GM19395 (cell line): ENCODE results near the gene BACH2.
"Not testable (repeated sequence)": the region's sequence is repeated elsewhere in the genome, so short reads cannot be mapped to it uniquely, and the experiment has no call there.

Experiments
- ATAC-seq: cut with Tn5 transposase; IDR thresholded peaks from one replicate; pipeline ENCODE4 v1.9.1; 2021; ENCODE audit warnings: mild to moderate bottlenecking, moderate library complexity; ENCODE audit not compliant: unreplicated experiment

The BACH2 gene

DNA sequence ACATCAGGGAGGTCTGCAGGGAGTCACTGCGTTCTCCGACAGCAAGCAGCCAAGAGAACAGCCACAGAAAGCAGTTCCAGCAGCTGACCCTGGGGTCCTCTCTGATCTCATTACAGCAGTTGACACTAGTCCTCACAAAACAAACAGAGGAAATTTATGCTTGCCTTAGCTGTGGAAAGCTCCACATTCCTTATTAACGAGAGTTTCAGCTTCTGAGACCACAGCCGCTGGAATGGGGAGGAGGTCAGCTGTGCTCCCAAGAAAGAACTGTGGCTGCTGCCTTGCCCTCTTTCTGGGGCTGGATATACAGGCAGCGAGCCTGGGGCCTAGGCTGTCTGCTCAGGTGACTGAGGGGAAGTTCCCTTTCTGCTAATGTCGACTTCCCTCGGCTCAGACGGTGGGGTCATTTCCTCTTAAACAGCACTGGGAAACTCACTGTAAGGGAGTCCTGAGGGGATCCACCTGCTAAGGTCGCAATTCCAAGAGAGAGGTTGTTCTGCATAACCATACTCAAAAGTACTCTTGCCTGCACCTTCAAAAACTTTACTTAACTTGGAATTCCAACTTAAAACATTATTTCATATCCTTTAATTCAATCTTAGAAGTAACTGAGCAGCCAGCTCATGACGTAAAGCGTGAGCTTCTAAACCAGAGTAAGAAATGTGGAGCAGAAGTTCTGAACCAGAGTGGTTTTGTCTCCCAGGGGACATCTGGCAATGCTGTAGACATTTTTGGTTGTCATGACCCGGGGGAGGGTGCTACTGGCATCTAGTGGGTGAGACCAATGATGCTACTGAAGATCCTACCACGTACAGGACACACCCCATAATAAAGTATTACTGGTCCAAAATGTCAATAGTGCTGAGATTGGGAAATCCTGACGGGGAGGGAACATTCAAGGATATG lies 80.3 kb downstream of the BACH2 start:
- ATAC-seq, result peak; percentile 59

DNA sequence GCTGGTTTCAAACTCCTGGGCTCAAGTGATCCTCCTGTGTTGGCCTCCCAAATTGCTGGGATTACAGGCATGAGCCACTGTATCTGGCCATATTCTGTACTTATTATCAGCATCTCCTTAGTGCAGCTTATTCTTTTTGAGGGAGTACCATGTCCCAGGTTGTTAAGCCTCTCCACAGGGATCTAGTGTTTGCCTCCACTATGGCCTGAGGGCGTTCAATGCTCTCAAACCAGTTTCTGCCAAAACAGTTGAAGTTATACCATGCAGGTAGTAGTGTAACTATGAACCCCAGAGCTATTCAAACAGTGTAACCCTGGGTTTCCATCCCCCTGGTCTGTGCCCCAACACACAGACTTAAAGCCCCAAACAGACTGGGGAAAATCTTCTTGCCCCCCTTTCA lies 81.7 kb downstream of the BACH2 start:
- ATAC-seq, result no peak

DNA sequence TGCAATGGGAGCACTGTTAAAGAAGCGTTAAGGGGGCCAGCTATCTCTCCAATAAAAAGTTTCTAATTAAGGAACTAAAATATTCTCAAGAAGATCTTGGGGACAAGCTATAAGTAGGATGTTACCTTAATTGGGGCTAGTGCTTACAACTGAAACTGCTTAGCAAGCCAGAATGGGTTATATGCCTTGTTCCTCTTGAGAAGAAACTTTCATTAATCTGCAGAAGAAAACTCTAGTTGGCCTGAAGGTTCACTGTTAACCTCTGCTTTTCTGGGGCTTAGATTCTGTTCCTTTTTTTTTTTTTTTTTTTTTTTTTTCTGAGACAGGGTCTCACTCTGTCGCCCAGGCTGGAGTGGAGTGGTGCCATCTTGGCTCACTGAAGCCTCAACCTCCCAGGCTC lies 82.2 kb downstream of the BACH2 start:
- ATAC-seq, result no peak

DNA sequence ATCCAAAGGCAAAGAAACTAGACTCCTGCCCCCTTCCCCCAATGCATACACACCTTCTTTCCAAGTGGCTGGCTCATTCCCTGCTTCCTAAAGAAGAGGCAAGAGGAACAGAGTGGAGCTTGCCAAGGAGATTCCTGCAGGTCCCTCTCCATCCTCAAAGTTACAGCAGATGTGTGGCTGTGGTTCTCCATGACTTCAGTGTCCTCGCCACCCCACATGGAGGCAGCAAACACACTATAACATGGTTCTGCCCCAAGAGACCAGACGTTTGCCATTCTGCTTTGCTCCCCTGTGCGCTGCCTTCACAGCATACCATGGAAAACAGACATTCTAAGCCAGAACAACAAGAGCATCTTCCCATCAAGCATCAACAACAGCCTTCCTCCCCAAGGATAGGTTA lies 84.4 kb downstream of the BACH2 start:
- ATAC-seq, result no peak

DNA sequence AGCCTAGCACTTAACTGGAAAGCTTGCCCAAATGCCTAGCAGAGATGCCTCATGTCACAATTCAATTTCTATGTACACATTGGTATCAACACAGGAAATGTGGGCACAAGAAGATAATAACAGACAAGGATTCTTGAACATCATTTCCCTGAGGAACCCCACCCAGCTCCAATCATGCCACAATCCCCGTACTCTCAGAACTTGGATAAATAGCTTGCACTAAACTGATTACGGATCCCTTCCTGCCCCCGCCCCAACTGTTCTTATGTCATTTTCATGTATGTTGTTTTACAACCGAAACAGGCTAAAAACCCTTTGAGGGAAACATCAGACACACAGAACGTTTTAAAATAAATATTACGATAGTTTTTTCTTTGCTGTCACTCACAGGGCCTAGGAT lies 87.1 kb downstream of the BACH2 start:
- no peak for ATAC-seq

DNA sequence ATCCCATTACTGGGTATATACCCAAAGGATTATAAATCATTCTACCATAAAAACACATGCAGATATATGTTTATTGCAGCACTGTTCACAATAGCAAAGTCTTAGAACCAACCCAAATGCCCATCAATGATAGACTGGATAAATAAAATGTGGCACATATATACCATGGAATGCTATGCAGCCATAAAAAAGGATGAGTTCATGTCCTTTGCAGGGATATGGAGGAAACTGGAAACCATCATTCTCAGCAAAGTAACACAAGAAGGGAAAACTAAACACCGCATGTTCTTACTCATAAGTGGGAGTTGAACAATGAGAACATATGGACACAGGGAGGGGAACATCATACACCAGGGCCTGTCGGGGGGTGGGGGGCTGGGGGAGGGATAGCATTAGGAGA lies 88.0 kb downstream of the BACH2 start:
- not testable (repeated sequence) for ATAC-seq

DNA sequence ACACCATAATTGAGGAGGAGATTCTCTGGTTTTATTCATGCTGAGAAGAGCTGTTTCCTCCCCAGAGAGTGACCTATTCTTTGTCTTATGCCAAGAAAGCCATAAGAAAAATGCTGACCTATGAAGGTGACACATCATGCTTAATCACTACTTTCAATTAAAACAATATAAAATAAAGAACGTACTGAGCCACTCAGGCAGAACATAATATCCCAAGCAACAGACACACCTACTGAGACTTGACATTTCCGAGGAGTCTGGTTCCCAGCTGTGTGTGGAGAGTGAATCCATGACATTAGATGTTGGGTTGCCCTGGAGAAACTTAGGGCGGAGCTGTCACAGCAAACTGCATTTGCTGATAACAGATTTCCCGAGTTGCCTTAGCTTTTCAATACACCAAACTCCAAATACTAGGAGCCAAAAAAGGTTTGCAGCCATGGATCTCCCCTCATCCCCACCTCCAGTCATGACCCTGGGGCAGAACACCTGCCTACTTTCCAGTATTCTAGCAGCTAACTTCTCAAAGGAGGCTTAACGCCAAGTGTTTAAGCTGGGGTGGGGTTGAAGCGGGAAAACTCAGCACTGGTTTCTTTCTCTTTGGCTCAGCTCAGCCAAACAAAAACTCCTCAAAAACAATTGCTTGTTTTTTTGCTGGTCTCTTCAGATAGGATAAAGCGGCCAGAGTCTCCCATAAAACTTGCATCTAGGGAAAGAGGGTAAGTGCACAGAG lies 92.2 kb downstream of the BACH2 start:
- ATAC-seq, result no peak

DNA sequence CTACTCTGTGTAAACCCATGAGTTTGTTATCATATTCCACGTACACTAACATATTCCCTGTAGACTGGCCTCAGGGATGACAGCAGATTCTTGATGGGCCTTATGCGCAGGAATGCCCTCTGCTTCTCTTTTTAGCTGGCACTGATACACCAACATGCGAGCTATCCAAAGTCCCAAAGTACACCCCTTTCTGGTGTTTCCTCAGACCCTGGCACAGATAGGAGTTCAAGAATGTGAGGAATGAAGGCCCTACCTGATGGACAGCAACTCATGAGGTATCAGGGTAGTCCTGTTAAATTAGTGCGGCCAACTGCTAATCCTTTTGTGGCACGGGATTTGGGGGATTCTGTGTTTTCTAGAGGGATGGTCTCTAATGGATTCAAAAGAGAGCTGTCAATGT lies 93.0 kb downstream of the BACH2 start:
- no peak for ATAC-seq

DNA sequence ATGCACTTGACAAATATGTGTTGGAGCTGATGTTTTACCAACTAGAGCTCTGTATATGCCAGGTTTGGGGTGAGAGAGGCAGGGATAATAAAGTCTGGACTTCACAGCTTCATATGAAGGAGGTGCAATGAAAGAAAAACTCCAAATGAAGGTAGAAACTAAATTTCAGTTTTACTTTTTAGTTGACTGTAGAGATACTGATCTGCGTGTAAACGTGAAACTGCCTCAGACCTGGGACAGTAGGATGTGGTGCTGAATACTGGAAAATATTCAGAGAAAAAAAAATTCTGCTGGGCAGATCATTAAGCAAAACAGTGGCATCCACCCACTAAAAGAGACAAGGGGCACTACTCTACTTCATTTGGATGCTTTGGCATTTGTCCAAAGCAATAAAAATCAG lies 94.5 kb downstream of the BACH2 start:
- no peak for ATAC-seq

DNA sequence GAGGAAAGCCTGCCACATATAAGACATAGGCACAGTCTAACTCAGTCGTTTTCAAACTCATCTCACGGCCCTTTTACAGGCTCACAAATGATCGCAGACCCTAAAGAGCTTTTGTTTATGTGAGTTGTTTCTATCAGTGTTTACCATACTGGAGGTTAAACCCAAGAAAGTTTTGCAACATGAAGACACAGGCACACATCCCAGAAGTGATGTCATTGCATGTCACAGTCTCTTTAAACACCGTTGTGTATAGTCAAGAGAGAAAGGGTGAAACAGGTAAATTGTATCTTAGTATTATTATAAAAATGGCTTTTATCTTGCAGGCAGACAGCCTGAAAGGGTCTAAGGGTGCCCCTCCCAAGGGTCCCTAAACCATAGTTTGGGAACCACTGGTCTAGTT lies 96.7 kb downstream of the BACH2 start:
- ATAC-seq, result no peak

DNA sequence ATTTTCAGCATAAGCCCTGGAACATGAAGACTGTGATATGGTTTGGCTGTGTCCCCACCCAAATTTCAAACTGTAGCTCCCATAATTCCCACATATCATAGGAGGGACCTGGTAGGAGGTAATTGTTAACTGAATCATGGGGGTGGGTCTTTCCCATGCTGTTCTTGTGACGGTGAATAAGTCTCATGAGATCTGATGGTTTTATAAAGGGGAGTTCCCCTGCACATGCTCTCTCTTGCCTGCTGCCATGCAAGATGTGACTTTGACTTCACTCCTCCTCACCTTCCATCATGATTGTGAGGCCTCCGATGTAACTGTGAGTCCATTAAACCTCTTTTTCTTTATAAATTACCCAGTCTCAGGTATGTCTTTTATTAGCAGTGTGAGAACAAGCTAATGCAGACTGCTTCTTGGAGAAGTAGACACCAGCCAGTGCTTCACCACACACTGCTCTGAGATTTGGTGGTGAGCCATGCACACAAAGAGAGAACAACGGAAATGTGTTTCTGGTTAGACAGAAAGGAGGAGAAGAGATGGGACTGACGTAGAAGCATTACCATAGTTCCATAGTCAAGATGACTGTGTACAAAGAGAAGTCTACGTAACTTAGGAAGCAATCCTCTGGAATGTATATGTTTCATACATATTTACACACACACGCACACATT lies 97.8 kb downstream of the BACH2 start:
- ATAC-seq, result no peak

DNA sequence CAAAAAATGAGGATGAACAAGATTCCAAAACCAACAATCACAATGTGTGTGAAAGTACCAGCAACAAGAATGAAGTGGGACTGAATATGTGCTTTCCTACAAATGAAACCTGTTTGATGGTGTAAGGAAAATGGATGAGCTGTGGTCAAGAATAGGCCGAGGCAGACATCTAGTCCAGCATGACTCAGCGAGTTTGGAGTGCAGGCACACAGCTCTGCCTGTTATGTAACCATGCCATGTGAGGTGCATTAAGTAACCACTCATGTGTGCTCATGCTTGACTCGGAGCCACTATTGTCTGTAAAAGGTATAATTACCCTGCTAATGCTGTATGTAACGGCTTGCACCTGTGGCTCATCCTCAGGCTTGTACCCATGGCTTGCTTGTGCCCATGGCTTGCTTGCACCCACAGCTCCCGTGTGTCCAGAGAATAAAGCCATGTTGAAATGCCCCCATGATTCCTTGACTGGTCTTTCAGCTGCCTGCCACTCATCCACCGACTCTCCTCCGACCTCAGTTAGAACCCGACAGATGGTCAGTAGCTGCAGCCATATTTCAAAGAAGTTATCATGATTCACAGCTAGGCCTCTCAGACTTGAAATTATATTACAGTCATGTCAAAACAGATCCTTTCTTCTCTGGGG lies 98.7 kb downstream of the BACH2 start:
- ATAC-seq, result no peak

DNA sequence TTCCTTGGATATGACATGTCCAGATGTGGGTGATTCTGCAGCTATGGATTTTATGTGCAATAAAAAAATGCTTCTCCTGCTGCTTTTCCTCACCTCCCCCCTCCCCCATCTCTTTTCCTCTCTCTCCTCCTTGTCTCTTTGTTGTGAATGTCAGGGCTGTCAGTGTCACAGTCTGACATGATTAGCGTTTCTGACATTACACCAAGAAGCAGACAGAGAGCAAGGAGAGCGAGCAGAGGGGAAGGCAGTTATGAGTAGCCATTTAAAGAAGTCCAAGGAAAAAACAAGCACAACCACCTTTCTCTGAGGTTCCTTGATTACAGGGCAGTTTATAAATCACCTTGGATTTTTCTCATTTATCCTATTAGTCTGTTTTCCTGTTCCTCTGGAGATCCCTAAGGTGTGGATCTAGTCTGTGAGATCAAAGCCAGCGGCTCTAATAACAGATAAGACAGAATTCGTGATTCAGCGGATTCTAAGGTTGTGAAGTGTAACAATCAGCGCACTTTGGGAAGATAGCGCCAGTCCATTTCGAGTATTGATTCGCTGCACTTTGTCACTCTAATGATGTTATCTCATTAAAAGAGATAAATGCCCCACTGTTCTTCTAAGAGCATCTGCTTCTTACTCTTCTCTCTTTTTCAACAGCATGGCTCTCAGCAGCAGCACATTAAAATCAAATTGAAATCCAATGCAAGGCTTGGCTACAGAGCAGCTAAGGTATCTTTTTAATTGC lies 101.4 kb downstream of the BACH2 start:
- no peak for ATAC-seq

DNA sequence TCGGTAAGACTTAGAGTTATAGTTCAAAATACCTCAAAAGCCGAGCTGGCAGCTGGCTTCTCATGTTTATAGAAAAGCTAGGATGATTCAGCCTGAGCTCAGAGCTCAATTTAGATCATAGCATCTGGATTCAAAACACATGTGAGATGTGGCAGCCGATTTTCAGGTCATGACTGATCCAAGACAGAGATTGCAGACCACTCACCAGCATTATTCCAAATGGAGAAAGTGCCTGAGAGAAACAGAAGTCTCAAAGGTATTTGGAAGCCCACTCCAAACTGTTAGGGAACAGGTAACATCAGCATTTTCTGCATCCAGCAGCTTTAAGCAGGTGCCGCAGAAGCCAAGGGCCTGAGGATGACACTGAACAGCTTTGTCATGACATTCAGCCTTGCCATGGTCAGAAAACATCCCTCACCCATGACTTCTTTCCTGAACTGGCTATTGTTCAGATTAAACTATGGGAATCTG lies 102.2 kb downstream of the BACH2 start:
- no peak for ATAC-seq

DNA sequence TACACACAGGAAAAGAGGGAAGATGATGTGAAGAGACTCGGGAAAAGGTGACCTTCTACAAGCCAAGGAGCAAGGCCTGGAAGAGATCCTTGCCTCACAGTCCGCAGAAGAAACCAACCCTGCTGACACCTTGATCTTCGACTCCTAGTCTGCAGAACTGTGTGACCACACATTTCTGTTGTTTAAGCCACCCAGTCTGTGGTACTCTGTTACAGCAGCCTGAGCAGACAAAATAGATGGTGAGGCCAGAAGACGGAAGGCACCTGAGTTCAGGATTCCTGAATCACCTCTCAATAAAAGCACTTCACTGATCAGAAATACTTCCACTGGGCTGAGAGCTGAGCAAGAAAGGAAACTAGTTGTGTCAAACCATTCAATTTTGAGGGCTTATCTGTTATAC lies 103.3 kb downstream of the BACH2 start:
- ATAC-seq, result no peak

DNA sequence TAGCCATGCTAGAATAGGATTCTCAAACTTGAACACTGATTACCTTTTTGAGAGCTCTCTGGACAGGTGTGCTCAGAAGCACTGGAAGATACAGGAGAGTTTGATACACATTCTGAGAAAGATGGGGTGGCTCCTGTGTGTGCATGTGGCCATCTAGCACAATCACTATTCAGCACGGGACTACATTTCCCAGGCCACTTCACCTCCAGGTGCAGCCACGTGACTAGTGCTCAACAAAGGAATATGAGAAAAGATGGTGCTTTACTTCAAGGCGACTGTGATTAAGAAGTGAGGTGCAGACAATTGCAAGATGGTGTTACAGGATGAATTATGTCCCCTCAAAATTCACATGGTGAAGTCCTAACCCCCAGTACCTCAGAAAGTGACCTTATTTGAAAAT lies 103.8 kb downstream of the BACH2 start:
- no peak for ATAC-seq

DNA sequence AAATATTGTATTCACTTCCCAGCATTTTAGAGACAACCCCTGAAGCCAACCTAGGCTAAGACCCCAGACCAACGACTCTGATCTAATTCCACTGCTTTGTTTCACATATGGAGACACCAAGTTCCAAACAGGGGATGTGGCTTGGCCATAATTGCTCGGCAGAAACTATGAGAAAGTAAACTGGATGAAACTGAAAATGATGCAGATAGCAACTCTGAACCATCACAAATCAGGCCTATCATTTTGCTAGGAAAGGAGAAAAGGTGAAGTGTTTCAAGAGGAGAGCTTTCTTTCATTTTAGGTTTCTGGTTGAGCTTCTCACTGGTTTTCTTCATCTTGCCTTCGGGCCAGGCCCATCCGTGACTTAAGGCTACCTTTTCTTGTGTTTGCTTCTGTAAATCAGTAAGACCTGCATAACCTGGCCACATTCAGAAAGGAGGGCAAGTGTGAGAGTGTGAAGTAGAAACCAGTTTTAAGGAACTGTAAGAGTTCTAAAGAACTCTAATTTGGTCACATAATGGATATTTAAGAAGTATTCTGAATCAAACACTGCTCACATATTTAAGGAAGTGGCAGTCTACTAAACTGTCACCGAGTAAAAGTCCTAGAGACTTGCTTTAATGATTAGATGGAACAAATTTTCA lies 105.8 kb downstream of the BACH2 start:
- peak; percentile 67 for ATAC-seq

DNA sequence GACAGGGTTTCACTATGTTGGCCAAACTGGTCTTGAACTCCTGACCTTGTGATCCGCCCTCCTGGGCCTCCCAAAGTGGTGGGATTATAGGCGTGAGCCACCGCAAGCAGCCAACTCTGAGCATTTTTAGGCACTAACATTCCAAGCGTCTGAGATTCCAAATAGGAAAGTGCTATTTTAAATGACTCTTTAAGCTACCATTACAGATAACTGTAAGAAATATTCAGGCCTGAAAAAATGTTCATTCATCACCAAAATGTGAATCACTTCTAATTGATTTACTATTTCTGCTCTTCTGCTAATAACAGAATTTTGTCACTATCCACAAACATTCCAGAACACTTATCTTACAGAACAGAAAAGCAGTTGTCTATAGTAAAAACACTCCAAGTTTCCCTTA lies 106.5 kb downstream of the BACH2 start:
- ATAC-seq, result no peak

DNA sequence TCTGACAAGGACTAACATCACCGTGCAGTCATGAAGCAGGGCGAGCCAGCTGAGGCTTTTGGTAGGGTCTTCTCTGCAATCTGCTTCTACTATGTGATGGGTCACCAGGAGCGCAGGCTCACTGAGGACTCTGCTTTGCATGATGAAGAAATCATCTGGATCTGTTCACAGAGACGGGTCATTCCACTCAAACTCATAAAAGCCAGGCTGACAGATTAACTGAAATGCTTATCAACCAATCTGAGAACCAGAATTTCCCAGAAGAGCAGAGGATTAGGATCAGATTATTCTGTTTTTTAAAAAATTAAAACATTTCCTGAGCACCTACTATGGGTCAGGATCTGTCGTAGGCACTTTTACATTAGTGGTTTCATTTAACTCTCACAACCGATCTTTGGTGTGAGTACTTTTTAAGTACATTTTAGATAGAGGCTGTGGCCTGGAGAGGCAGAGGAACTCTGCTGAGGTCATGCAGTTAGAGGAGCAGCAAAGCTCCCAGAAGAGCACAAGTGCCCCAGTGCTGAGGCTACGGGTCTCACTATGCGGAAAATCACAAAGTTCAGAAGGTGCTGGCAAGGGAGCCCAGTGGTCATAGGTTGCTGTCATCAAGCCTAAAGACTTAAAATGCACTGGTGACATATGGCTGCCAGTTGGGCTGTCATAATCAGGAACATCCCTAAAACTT lies 109.1 kb downstream of the BACH2 start:
- ATAC-seq, result no peak
